GM19467 (cell line): ENCODE data around the gene NEURL2.

ENCODE experiments used
- ATAC-seq: cut with Tn5 transposase; IDR thresholded peaks from one replicate; pipeline ENCODE4 v1.9.1; 2021; ENCODE audit warnings: mild to moderate bottlenecking, moderate library complexity; ENCODE audit not compliant: unreplicated experiment

Gene NEURL2

GRCh38 chr20:45848421-45848820 is 42.6 kb downstream of the NEURL2 start:
- no peak for ATAC-seq

- no peak for ATAC-seq
Observed at GRCh38 chr20:45845452-45845851, 45.6 kb downstream of the NEURL2 start.

GRCh38 chr20:45843506-45843905 is 47.5 kb downstream of the NEURL2 start:
- ATAC-seq: no peak

GRCh38 chr20:45842169-45842812 is 48.7 kb downstream of the NEURL2 start:
- no peak for ATAC-seq

- ATAC-seq: no peak
Observed at GRCh38 chr20:45841407-45842129, 49.4 kb downstream of the NEURL2 start.

GRCh38 chr20:45840700-45841198 is 50.3 kb downstream of the NEURL2 start:
- no peak for ATAC-seq
